ENCODE data around the gene SULT1C4. TPM values are rescaled to one million over a fixed set of nuclear protein-coding genes. Genes with fewer than 3 reads are reported as not detected.

Gene SULT1C4
- total and polyA plus RNA-seq, 2 experiments from 2014 or later: 0.87 to 2.1 TPM

DNA sequence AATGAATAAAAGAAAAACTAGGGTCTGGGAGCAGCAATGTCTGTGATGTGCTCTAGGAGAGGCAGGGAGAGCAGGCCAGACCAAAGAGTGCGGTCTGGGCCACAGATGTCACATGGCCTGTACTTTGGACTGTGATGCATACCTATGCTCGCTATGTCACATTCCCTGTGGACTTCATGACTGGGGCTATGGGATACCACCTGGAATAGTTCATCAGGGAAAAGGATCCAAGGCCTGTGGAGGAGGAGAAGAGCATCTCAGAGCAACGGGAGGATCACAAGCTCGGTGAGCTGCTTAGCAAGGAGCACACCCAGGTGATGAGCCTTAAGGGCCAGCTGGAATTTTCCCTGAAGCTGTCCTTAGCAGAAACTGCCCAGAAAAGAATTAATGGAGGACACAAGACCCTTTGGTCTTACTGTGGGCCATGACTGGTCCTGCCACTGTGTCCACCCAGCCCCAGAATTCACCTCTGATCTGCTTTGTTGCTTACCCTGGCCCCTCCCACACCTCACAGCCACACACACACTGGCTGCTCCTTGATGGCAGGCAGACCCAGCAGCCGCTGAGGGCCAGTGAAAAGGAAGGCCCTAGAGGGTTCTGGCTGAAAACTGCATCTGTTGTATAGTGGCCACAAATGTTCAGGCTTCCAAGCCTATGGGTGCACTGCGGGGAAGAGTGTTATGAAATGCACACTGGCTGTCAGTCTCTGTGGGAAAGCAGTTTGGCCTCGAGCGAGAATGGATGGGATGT lies 45.9 kb downstream of the SULT1C4 start (continued):
- TF ChIP-seq, protein P1, sequence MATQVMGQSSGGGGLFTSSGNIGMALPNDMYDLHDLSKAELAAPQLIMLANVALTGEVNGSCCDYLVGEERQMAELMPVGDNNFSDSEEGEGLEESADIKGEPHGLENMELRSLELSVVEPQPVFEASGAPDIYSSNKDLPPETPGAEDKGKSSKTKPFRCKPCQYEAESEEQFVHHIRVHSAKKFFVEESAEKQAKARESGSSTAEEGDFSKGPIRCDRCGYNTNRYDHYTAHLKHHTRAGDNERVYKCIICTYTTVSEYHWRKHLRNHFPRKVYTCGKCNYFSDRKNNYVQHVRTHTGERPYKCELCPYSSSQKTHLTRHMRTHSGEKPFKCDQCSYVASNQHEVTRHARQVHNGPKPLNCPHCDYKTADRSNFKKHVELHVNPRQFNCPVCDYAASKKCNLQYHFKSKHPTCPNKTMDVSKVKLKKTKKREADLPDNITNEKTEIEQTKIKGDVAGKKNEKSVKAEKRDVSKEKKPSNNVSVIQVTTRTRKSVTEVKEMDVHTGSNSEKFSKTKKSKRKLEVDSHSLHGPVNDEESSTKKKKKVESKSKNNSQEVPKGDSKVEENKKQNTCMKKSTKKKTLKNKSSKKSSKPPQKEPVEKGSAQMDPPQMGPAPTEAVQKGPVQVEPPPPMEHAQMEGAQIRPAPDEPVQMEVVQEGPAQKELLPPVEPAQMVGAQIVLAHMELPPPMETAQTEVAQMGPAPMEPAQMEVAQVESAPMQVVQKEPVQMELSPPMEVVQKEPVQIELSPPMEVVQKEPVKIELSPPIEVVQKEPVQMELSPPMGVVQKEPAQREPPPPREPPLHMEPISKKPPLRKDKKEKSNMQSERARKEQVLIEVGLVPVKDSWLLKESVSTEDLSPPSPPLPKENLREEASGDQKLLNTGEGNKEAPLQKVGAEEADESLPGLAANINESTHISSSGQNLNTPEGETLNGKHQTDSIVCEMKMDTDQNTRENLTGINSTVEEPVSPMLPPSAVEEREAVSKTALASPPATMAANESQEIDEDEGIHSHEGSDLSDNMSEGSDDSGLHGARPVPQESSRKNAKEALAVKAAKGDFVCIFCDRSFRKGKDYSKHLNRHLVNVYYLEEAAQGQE (IDR thresholded peaks at IDR 0.05; ENCODE audit: unreplicated experiment): no peak

DNA sequence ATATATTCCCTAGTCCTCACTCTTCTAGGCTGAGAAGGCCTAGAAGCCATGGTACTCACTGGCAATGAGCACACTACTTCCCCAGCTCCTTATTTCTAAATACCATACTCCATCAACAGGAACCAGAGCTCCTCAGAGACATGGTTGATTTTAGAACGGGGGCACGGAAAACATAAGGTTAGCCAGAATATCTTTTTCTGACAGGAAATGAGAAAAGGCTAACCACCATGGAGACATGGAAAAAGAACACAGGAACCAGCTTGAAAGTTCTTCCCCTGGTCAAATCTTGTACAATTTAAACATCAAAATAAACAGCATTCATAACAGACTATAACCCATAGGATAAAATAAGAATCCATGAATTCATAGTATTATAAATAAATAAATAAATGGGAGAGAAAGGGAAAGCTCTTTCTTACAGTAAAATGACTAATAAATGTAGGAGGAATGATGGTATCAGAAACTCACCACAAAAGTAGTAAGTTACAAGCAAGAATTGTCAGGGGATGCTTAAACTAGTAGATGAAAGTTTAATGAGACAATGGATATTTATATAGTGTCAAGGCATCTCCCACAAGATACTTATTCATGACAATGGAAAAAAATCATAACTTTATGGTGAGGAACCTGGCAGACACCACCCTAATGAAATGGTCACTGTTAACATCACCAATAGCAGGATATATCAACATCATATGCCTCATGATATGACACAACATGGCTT lies 50.7 kb downstream of the SULT1C4 start:
- Histone ChIP-seq H3K4me2 (no peak overlapping the region), H3F3A (replicated peaks; ENCODE audit: low read depth) (no peaks in the 10 kb centered on the region), H4K20me1 (replicated peaks; ENCODE audit: insufficient read depth) (no peaks in the 10 kb centered on the region), H3K4me1 (ENCODE audit: insufficient read depth) (no peaks in the 10 kb centered on the region), H3K27ac (ENCODE audit: low read depth) (no peak overlapping the region), H3K4me3 (no peak overlapping the region), H3K79me2 (replicated peaks; ENCODE audit: insufficient read depth) (no peaks in the 10 kb centered on the region), H3K27me3 (ENCODE audit: insufficient read depth) (no peaks in the 10 kb centered on the region), H3K9me2 (ENCODE audit: insufficient read depth) (no peaks in the 10 kb centered on the region), H2AFZ (no peak overlapping the region), H3K36me3 (ENCODE audit: insufficient read depth) (no peaks in the 10 kb centered on the region)
- no peaks in the 10 kb centered on the region for H3K36me3 Mint-ChIP-seq (ENCODE audit: low read depth)
- no peak overlapping the region for H3K4me3 Mint-ChIP-seq
- ATAC-seq: no peak
- no peak for DNase-seq (ENCODE audit: low spot score)
- peaks cover 2% of the 10 kb centered on the region; the same call in 1 of the 3 replicates for H3K9me3 Mint-ChIP-seq
- H3K4me1 Mint-ChIP-seq: no peaks in the 10 kb centered on the region; the same call in 2 of the 3 replicates
- no peak overlapping the region for H3K27ac Mint-ChIP-seq
- peaks cover 3% of the 10 kb centered on the region for H3K27me3 Mint-ChIP-seq (ENCODE audit: insufficient read depth, low read depth, poor library complexity)
- no peak for TF ChIP-seq EZH2 (IDR thresholded peaks at IDR 0.05; ENCODE audit: low read depth, unreplicated experiment)
- TF ChIP-seq, protein P2, sequence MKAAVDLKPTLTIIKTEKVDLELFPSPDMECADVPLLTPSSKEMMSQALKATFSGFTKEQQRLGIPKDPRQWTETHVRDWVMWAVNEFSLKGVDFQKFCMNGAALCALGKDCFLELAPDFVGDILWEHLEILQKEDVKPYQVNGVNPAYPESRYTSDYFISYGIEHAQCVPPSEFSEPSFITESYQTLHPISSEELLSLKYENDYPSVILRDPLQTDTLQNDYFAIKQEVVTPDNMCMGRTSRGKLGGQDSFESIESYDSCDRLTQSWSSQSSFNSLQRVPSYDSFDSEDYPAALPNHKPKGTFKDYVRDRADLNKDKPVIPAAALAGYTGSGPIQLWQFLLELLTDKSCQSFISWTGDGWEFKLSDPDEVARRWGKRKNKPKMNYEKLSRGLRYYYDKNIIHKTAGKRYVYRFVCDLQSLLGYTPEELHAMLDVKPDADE (IDR thresholded peaks at IDR 0.05): no peak
- TF ChIP-seq EZH2phosphoT487 (IDR thresholded peaks at IDR 0.05; ENCODE audit: unreplicated experiment): no peak
- TF ChIP-seq POLR2AphosphoS5 (IDR thresholded peaks at IDR 0.05; ENCODE audit: low read depth): no peak
- TF ChIP-seq, protein P1 (IDR thresholded peaks at IDR 0.05; ENCODE audit: unreplicated experiment): no peak
- TF ChIP-seq, protein P3, sequence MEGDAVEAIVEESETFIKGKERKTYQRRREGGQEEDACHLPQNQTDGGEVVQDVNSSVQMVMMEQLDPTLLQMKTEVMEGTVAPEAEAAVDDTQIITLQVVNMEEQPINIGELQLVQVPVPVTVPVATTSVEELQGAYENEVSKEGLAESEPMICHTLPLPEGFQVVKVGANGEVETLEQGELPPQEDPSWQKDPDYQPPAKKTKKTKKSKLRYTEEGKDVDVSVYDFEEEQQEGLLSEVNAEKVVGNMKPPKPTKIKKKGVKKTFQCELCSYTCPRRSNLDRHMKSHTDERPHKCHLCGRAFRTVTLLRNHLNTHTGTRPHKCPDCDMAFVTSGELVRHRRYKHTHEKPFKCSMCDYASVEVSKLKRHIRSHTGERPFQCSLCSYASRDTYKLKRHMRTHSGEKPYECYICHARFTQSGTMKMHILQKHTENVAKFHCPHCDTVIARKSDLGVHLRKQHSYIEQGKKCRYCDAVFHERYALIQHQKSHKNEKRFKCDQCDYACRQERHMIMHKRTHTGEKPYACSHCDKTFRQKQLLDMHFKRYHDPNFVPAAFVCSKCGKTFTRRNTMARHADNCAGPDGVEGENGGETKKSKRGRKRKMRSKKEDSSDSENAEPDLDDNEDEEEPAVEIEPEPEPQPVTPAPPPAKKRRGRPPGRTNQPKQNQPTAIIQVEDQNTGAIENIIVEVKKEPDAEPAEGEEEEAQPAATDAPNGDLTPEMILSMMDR (conservative IDR thresholded peaks at IDR 0.05; ENCODE audit: low read depth in 2 of 2): no peak
- no peak for TF ChIP-seq CREB1 (CRISPR knock-in tag; IDR thresholded peaks at IDR 0.05; ENCODE audit: low read depth)
- TF ChIP-seq NANOG (IDR thresholded peaks at IDR 0.05; ENCODE audit: borderline replicate concordance): no peak
- no peak for TF ChIP-seq JUNB (IDR thresholded peaks at IDR 0.05; ENCODE audit: unreplicated experiment)

All from GM23338 (cell line).